ENCODE measurements around the gene KLHL6. TPM values are rescaled to one million over a fixed set of nuclear protein-coding genes. Genes with fewer than 3 reads are reported as not detected.

The KLHL6 gene
- total and polyA plus RNA-seq, 10 of the 15 experiments (the other 5 are each of a cell fraction or from before 2014, with no cell fraction given) = 4.0 to 91.8 (median 24.4) TPM

DNA sequence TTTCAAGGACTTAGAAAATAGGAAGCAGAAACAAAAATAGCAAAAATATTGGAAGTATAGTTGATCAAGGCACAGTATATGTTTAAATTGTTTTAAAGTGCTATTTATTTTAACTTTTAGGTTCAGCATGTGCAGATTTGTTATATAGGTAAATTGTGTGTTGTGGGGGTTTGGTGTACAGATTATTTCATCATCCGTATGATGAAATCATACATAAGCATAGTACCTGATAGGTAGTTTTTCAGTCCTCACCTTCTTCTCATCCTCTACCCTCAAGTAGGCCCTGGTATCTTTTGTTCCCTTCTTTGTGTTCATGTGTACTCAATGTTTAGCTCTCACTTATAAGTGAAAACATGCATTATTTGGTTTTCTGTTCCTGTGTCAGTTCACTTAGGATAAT lies 50.9 kb downstream of the KLHL6 start (continued):
- TF ChIP-seq, protein P1, sequence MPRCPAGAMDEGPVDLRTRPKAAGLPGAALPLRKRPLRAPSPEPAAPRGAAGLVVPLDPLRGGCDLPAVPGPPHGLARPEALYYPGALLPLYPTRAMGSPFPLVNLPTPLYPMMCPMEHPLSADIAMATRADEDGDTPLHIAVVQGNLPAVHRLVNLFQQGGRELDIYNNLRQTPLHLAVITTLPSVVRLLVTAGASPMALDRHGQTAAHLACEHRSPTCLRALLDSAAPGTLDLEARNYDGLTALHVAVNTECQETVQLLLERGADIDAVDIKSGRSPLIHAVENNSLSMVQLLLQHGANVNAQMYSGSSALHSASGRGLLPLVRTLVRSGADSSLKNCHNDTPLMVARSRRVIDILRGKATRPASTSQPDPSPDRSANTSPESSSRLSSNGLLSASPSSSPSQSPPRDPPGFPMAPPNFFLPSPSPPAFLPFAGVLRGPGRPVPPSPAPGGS (IDR thresholded peaks at IDR 0.05; ENCODE audit: borderline replicate concordance, insufficient read depth, low read depth, low read length, poor library complexity, severe bottlenecking) = no peak

DNA sequence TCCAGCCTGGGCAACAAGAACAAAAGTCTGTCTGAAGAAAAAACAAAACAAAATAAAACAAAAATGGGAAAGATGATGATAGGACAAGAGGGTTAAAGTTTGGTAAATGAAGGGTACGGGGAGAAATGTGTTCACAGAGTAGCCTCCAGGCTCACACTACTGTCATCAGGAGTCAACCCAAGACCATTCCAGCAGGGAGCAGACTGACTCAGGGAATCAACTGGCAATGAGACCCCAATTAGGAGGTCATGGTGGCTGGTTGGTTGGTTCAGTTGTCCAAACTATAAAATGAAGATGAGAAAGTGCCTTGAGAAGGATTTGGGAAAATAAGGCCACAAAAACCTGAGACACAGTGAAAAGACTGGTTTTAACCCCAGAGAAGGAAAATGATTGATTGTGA lies 51.8 kb downstream of the KLHL6 start:
- Histone ChIP-seq H4K20me1 (ENCODE audit: control insufficient read depth, insufficient read depth) (no peaks in the 10 kb centered on the region), H3K4me3 (no peak overlapping the region), H3K9me3 (replicated peaks; ENCODE audit: control insufficient read depth, insufficient read depth, low read length) (no peaks in the 10 kb centered on the region), H2AFZ (ENCODE audit: control insufficient read depth, low read depth, low read length) (no peak overlapping the region), H3K9ac (ENCODE audit: control insufficient read depth, insufficient read depth, low read length) (no peak overlapping the region), H3K79me2 (ENCODE audit: control insufficient read depth, insufficient read depth, low read length) (no peaks in the 10 kb centered on the region), H3K4me1 (ENCODE audit: control insufficient read depth, insufficient read depth, low read length) (no peaks in the 10 kb centered on the region), H3K27ac (ENCODE audit: control insufficient read depth, insufficient read depth) (no peak overlapping the region), H3K36me3 (ENCODE audit: control insufficient read depth in 2 of 2, insufficient read depth in 2 of 2, low read length in 1 of 2) (peaks cover 0 to 16% of the 10 kb centered on the region in 2 experiments; a peak in 2 of 4 replicates), H3K4me2 (ENCODE audit: control insufficient read depth, insufficient read depth) (no peak overlapping the region), H3K27me3 (replicated peaks in 1 of 2; ENCODE audit: control insufficient read depth in 2 of 2, insufficient read depth in 2 of 2, low read length in 1 of 2) (no peaks in the 10 kb centered on the region)
- FAIRE-seq (no peak), ATAC-seq (no peak), DNase-seq (ENCODE audit: low read depth, low spot score) (no peak)
- intact Hi-C loops (cut with micrococcal nuclease; ENCODE audit: unreplicated experiment) (no loop called here), in situ Hi-C loops (cut with MboI) (no loop called here)
- CTCF ChIA-PET = interaction anchor here (1.7 to 1.9 kb wide), 2 partner anchors 48 to 57 kb away, joined by 5 to 7 read pairs; no protein-coding TSS in a partner anchor
- TF ChIP-seq MEF2B (IDR thresholded peaks at IDR 0.05; ENCODE audit: partially characterized antibody, poor library complexity, severe bottlenecking) = no peak
- TF ChIP-seq, protein P2, sequence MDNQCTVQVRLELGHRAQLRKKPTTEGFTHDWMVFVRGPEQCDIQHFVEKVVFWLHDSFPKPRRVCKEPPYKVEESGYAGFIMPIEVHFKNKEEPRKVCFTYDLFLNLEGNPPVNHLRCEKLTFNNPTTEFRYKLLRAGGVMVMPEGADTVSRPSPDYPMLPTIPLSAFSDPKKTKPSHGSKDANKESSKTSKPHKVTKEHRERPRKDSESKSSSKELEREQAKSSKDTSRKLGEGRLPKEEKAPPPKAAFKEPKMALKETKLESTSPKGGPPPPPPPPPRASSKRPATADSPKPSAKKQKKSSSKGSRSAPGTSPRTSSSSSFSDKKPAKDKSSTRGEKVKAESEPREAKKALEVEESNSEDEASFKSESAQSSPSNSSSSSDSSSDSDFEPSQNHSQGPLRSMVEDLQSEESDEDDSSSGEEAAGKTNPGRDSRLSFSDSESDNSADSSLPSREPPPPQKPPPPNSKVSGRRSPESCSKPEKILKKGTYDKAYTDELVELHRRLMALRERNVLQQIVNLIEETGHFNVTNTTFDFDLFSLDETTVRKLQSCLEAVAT (IDR thresholded peaks at IDR 0.05) = no peak
- peak; percentile 9; the same call in 1 of the 2 replicates for TF ChIP-seq SMC3 (IDR thresholded peaks at IDR 0.05; ENCODE audit: borderline replicate concordance, low read length)
- TF ChIP-seq NFIC (IDR thresholded peaks at IDR 0.05; ENCODE audit: low read depth, low read length) = no peak
- TF ChIP-seq CHD4 (IDR thresholded peaks at IDR 0.05) = no peak
- TF ChIP-seq KLF5 (IDR thresholded peaks at IDR 0.05; ENCODE audit: partially characterized antibody) = no peak
- TF ChIP-seq, protein P3, sequence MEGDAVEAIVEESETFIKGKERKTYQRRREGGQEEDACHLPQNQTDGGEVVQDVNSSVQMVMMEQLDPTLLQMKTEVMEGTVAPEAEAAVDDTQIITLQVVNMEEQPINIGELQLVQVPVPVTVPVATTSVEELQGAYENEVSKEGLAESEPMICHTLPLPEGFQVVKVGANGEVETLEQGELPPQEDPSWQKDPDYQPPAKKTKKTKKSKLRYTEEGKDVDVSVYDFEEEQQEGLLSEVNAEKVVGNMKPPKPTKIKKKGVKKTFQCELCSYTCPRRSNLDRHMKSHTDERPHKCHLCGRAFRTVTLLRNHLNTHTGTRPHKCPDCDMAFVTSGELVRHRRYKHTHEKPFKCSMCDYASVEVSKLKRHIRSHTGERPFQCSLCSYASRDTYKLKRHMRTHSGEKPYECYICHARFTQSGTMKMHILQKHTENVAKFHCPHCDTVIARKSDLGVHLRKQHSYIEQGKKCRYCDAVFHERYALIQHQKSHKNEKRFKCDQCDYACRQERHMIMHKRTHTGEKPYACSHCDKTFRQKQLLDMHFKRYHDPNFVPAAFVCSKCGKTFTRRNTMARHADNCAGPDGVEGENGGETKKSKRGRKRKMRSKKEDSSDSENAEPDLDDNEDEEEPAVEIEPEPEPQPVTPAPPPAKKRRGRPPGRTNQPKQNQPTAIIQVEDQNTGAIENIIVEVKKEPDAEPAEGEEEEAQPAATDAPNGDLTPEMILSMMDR (IDR thresholded peaks at IDR 0.05 in 2 of 3, conservative IDR thresholded peaks at IDR 0.05 in 1 of 3; ENCODE audit: control insufficient read depth in 2 of 3, extremely low read depth in 1 of 3, insufficient read depth in 1 of 3, low read depth in 3 of 3, low read length in 3 of 3) = peak in 1 of 3 experiments; percentile 23; a peak in 1 of 6 replicates
- TF ChIP-seq, protein P1 (IDR thresholded peaks at IDR 0.05; ENCODE audit: borderline replicate concordance, insufficient read depth, low read depth, low read length, poor library complexity, severe bottlenecking) = no peak
- no peak for TF ChIP-seq ZNF207 (IDR thresholded peaks at IDR 0.05; ENCODE audit: borderline replicate concordance)
- TF ChIP-seq TCF3 (IDR thresholded peaks at IDR 0.05; ENCODE audit: borderline replicate concordance, insufficient read depth, low read depth, low read length) = no peak
- TF ChIP-seq SMAD1 (IDR thresholded peaks at IDR 0.05; ENCODE audit: low read depth, partially characterized antibody) = no peak
- no peak for TF ChIP-seq PAX8 (IDR thresholded peaks at IDR 0.05)
- POLR2A ChIA-PET = interaction anchor here (1.0 kb wide), 1 partner anchor 37 kb away, joined by 3 read pairs; no protein-coding TSS in a partner anchor
- RAD21 ChIA-PET (ENCODE audit: unreplicated experiment) = interaction anchor here (1.5 kb wide), 1 partner anchor 57 kb away, joined by 4 read pairs; no protein-coding TSS in a partner anchor
- 0% methylated on average over 1 of the region's 1 CpG for WGBS (ENCODE audit: insufficient coverage, insufficient replicate concordance, low lambda C conversion rate, missing lambda C conversion rate)
- SMC1A ChIA-PET (ENCODE audit: uncharacterized antibody, unreplicated experiment) = interaction anchor here (0.8 kb wide), 1 partner anchor 41 kb away, joined by 4 read pairs; no protein-coding TSS in a partner anchor
- BruUV-seq (replicated peaks) = no TSS peak
